Activated CD4-positive, alpha-beta T cell treated with anti-CD3 and anti-CD28 coated beads for 36 hours (primary cell): ENCODE results near the gene NOTCH2. TPM values are rescaled to one million over a fixed set of nuclear protein-coding genes. Genes with fewer than 3 reads are reported as not detected.
"Not testable (repeated sequence)": the region's sequence is repeated elsewhere in the genome, so short reads cannot be mapped to it uniquely, and the experiment has no call there.

ENCODE experiments used
- ATAC-seq: fragments of 200-7000 bp; cut with Tn5 transposase; one replicate; pipeline ENCODE4 v1.10.0; 2021; ENCODE audit warnings: mild to moderate bottlenecking, moderate library complexity
- CTCF ChIA-PET: fragments of 350-600 bp; sonication (Branson Sonifier 250); formaldehyde crosslinking; loops from one replicate; lab custom pipeline; 2021; ENCODE audit warnings: antibody characterized with exemption; lab: Charles Lee
- POLR2A ChIA-PET: fragments of 350-600 bp; sonication (Branson Sonifier 250); formaldehyde crosslinking; loops from one replicate; lab custom pipeline; 2021; ENCODE audit warnings: antibody characterized with exemption, inconsistent platforms; lab: Charles Lee
- DNase-seq: peaks from one replicate; pipeline ENCODE4 v3.0.0-alpha.2; 2020
- H3K27ac Mint-ChIP-seq: one replicate; pipeline ENCODE4 v1.8.0; 2021; ENCODE audit warnings: mixed read lengths
- H3K27me3 Mint-ChIP-seq: one replicate; pipeline ENCODE4 v1.8.0; 2021; ENCODE audit warnings: mixed read lengths
- H3K36me3 Mint-ChIP-seq: one replicate; pipeline ENCODE4 v1.8.0; 2021; ENCODE audit warnings: low read depth, mixed read lengths
- H3K4me1 Mint-ChIP-seq: one replicate; pipeline ENCODE4 v1.8.0; 2021; ENCODE audit warnings: mixed read lengths
- H3K4me3 Mint-ChIP-seq: one replicate; pipeline ENCODE4 v1.8.0; 2021; ENCODE audit warnings: mild to moderate bottlenecking, moderate library complexity, mixed read lengths
- H3K9me3 Mint-ChIP-seq: one replicate; pipeline ENCODE4 v1.8.0; 2021; ENCODE audit warnings: low read depth, mixed read lengths
- intact Hi-C, 2 experiments: fragments of 100-400 bp; cut with DNase I in 1 of 2; cut with micrococcal nuclease in 1 of 2; formaldehyde crosslinking; loops; one replicate each; pipeline versions ENCODE4 v1.14.2 to v1.15.1; 2022 to 2024; cut with DNase I, micrococcal nuclease
- total RNA-seq, 2 experiments: library from RNA; stranded (reverse); gene quantifications; one replicate each; pipeline ENCODE4 v1.2.3, GENCODE V29; 2021

NOTCH2 gene
- total RNA-seq, 2 experiments from 2014 or later = 41.9 to 51.6 TPM

- POLR2A ChIA-PET, H3K27me3 Mint-ChIP-seq, H3K27ac Mint-ChIP-seq, DNase-seq, H3K9me3 Mint-ChIP-seq, ATAC-seq, H3K36me3 Mint-ChIP-seq, CTCF ChIA-PET, H3K4me3 Mint-ChIP-seq, H3K4me1 Mint-ChIP-seq, intact Hi-C loops: not testable (repeated sequence)
Observed at GRCh38 chr1:120041771-120042170, 27.7 kb downstream of the NOTCH2 start.

- CTCF ChIA-PET, POLR2A ChIA-PET, intact Hi-C loops, DNase-seq, ATAC-seq, H3K9me3 Mint-ChIP-seq, H3K4me1 Mint-ChIP-seq, H3K27me3 Mint-ChIP-seq, H3K4me3 Mint-ChIP-seq, H3K27ac Mint-ChIP-seq, H3K36me3 Mint-ChIP-seq: not testable (repeated sequence)
Observed at GRCh38 chr1:120032253-120032652, 37.2 kb downstream of the NOTCH2 start.

- CTCF ChIA-PET = not testable (repeated sequence)
Observed at GRCh38 chr1:120023791-120024190, 45.7 kb downstream of the NOTCH2 start.

GRCh38 chr1:120014978-120015377 lies 54.5 kb downstream of the NOTCH2 start:
- H3K4me3 Mint-ChIP-seq, intact Hi-C loops, H3K9me3 Mint-ChIP-seq, H3K27me3 Mint-ChIP-seq, H3K4me1 Mint-ChIP-seq, POLR2A ChIA-PET, DNase-seq, H3K27ac Mint-ChIP-seq, ATAC-seq, H3K36me3 Mint-ChIP-seq, CTCF ChIA-PET: not testable (repeated sequence)

More at GRCh38 chr1:120023791-120024190, 45.7 kb downstream of the NOTCH2 start:
- H3K27ac Mint-ChIP-seq, ATAC-seq, H3K27me3 Mint-ChIP-seq, H3K36me3 Mint-ChIP-seq, DNase-seq, H3K4me3 Mint-ChIP-seq, H3K9me3 Mint-ChIP-seq, POLR2A ChIA-PET, H3K4me1 Mint-ChIP-seq, intact Hi-C loops: not testable (repeated sequence)

- intact Hi-C loops, ATAC-seq, H3K4me3 Mint-ChIP-seq, H3K4me1 Mint-ChIP-seq, H3K9me3 Mint-ChIP-seq, H3K27ac Mint-ChIP-seq, POLR2A ChIA-PET, DNase-seq, H3K27me3 Mint-ChIP-seq, H3K36me3 Mint-ChIP-seq, CTCF ChIA-PET: not testable (repeated sequence)
Observed at GRCh38 chr1:120008320-120008719, 61.1 kb downstream of the NOTCH2 start.

GRCh38 chr1:120007850-120008249 lies 61.6 kb downstream of the NOTCH2 start:
- POLR2A ChIA-PET, DNase-seq, H3K27me3 Mint-ChIP-seq, H3K4me1 Mint-ChIP-seq, H3K36me3 Mint-ChIP-seq, intact Hi-C loops, CTCF ChIA-PET, H3K4me3 Mint-ChIP-seq, H3K27ac Mint-ChIP-seq, ATAC-seq, H3K9me3 Mint-ChIP-seq: not testable (repeated sequence)

GRCh38 chr1:120001035-120001434 lies 68.4 kb downstream of the NOTCH2 start:
- H3K27me3 Mint-ChIP-seq, H3K27ac Mint-ChIP-seq, H3K4me3 Mint-ChIP-seq, DNase-seq, POLR2A ChIA-PET, ATAC-seq, H3K9me3 Mint-ChIP-seq, intact Hi-C loops, H3K4me1 Mint-ChIP-seq, CTCF ChIA-PET: not testable (repeated sequence)
- H3K36me3 Mint-ChIP-seq = peaks cover 11% of the 10 kb centered on the region

- H3K27me3 Mint-ChIP-seq, H3K4me3 Mint-ChIP-seq, H3K9me3 Mint-ChIP-seq, ATAC-seq, H3K36me3 Mint-ChIP-seq, POLR2A ChIA-PET, H3K27ac Mint-ChIP-seq, CTCF ChIA-PET, intact Hi-C loops, DNase-seq, H3K4me1 Mint-ChIP-seq: not testable (repeated sequence)
Observed at GRCh38 chr1:119996731-119997312, 72.6 kb downstream of the NOTCH2 start.

GRCh38 chr1:119995975-119996374 lies 73.5 kb downstream of the NOTCH2 start:
- H3K36me3 Mint-ChIP-seq, H3K27me3 Mint-ChIP-seq, ATAC-seq, DNase-seq, H3K9me3 Mint-ChIP-seq, H3K4me1 Mint-ChIP-seq, intact Hi-C loops, H3K4me3 Mint-ChIP-seq, H3K27ac Mint-ChIP-seq, CTCF ChIA-PET, POLR2A ChIA-PET: not testable (repeated sequence)

GRCh38 chr1:119988306-119989062 lies 81.0 kb downstream of the NOTCH2 start:
- POLR2A ChIA-PET = interaction anchor here (0.6 kb wide), 1 partner anchor 34 kb away, joined by 3 read pairs; no protein-coding TSS in a partner anchor
- ATAC-seq = peak; percentile 85

GRCh38 chr1:119987686-119988085 lies 81.8 kb downstream of the NOTCH2 start:
- intact Hi-C loops = no loop called here
- H3K27me3 Mint-ChIP-seq = no peaks in the 10 kb centered on the region
- no peaks in the 10 kb centered on the region for H3K9me3 Mint-ChIP-seq
- peak; percentile 59 for ATAC-seq
- POLR2A ChIA-PET = no interaction called here
- H3K36me3 Mint-ChIP-seq = peaks cover 26% of the 10 kb centered on the region
- peak overlapping the region; percentile 2 for H3K4me3 Mint-ChIP-seq
- no peak for DNase-seq
- H3K4me1 Mint-ChIP-seq = peaks cover 26% of the 10 kb centered on the region
- peak overlapping the region; percentile 81 for H3K27ac Mint-ChIP-seq
- CTCF ChIA-PET = interaction anchor here (1.0 to 2.7 kb wide), 3 partner anchors 17 to 39 kb away, joined by 3 to 7 read pairs (median 6); no protein-coding TSS in a partner anchor

More at GRCh38 chr1:119988306-119989062, 81.0 kb downstream of the NOTCH2 start:
- intact Hi-C loops = no loop called here
- no peak overlapping the region for H3K4me3 Mint-ChIP-seq
- no peak for DNase-seq
- H3K27ac Mint-ChIP-seq = peak overlapping the region; percentile 81
- H3K9me3 Mint-ChIP-seq = no peaks in the 10 kb centered on the region
- peaks cover 26% of the 10 kb centered on the region for H3K4me1 Mint-ChIP-seq
- peaks cover 26% of the 10 kb centered on the region for H3K36me3 Mint-ChIP-seq
- no peaks in the 10 kb centered on the region for H3K27me3 Mint-ChIP-seq
- CTCF ChIA-PET = interaction anchor here (0.7 to 2.7 kb wide), 4 partner anchors 18 to 40 kb away, joined by 3 to 7 read pairs (median 4); no protein-coding TSS in a partner anchor

- ATAC-seq (peak; percentile 61), DNase-seq (no peak)
- Mint-ChIP-seq H3K27ac (peak overlapping the region; percentile 48), H3K36me3 (peaks cover 27% of the 10 kb centered on the region), H3K9me3 (no peaks in the 10 kb centered on the region), H3K27me3 (no peaks in the 10 kb centered on the region), H3K4me1 (peaks cover 28% of the 10 kb centered on the region), H3K4me3 (no peak overlapping the region)
- ChIA-PET POLR2A (no interaction called here), CTCF (interaction anchor here (0.5 to 2.7 kb wide), 4 partner anchors 12 to 39 kb away, joined by 3 to 7 read pairs (median 4); no protein-coding TSS in a partner anchor)
- intact Hi-C loops = no loop called here
Observed at GRCh38 chr1:119987112-119987511, 82.3 kb downstream of the NOTCH2 start.
